H1 (cell line): ENCODE data around the gene RAB3C. TPM values are rescaled to one million over a fixed set of nuclear protein-coding genes. Genes with fewer than 3 reads are reported as not detected.

ENCODE experiments used
- CTCF ChIA-PET: fragments of 300-600 bp; sonication (Branson Sonifier 250); formaldehyde crosslinking; loops from one replicate; lab custom pipeline; 2021; ENCODE audit not compliant: partially characterized antibody; lab: Charles Lee
- POLR2A ChIA-PET: fragments of 300-600 bp; sonication (Branson Sonifier 250); formaldehyde crosslinking; loops from one replicate; lab custom pipeline; 2021; ENCODE audit warnings: inconsistent platforms; ENCODE audit not compliant: partially characterized antibody; lab: Charles Lee
- DNase-seq, 2 experiments: peaks; one replicate each; pipeline versions ENCODE4 v3.0.0 to v3.0.0-alpha.2; 2010 to 2022; ENCODE audit warnings: low spot score in 2 of 2, low read depth in 1 of 2, mixed read lengths in 1 of 2
- FAIRE-seq: peaks from 2 replicates; lab custom pipeline; 2011; peaks lifted over from hg19 to GRCh38; lab: Jason Lieb, UNC
- H2AFZ ChIP-seq: 2 replicates; pipeline ENCODE4 v1.8.1; 2012; ENCODE audit warnings: low read length, inconsistent platforms
- H2AK5ac ChIP-seq: 2 replicates; pipeline ENCODE4 v1.6.1; 2013; ENCODE audit warnings: low read depth, low read length
- H2BK120ac ChIP-seq: replicated peaks from 2 replicates; pipeline ENCODE3; 2013; ENCODE audit warnings: low read depth, low read length, inconsistent platforms
- H2BK12ac ChIP-seq: 2 replicates; pipeline ENCODE4 v1.6.1; 2013; ENCODE audit warnings: low read depth, low read length
- H2BK15ac ChIP-seq: 2 replicates; pipeline ENCODE4 v1.6.1; 2013; ENCODE audit warnings: low read length
- H2BK20ac ChIP-seq: 2 replicates; pipeline ENCODE4 v1.6.1; 2013; ENCODE audit warnings: low read length
- H2BK5ac ChIP-seq: 2 replicates; pipeline ENCODE4 v1.6.1; 2013; ENCODE audit warnings: low read depth, low read length
- H3K14ac ChIP-seq: 2 replicates; pipeline ENCODE4 v1.6.1; 2013; ENCODE audit warnings: inconsistent platforms; ENCODE audit not compliant: insufficient read length
- H3K18ac ChIP-seq: 2 replicates; pipeline ENCODE4 v1.6.1; 2013; ENCODE audit warnings: low read length; ENCODE audit errors: extremely low read depth
- H3K23ac ChIP-seq: 2 replicates; pipeline ENCODE4 v1.6.1; 2013; ENCODE audit warnings: inconsistent platforms; ENCODE audit not compliant: insufficient read length
- H3K23me2 ChIP-seq: 2 replicates; pipeline ENCODE4 v1.6.1; 2013; ENCODE audit warnings: low read depth, low read length
- H3K27ac ChIP-seq: 2 replicates; pipeline ENCODE4 v1.6.1; 2011; ENCODE audit warnings: low read depth, low read length, inconsistent platforms
- H3K27me3 ChIP-seq, 4 experiments: replicated peaks in 1 of 4; 1 replicate in 1 of 4; 2 replicates in 3 of 4; pipeline versions ENCODE4 v1.6.1 to v1.8.1; 2011 to 2013; ENCODE audit warnings: low read length in 3 of 4, mild to moderate bottlenecking in 3 of 4, inconsistent platforms in 2 of 4, mixed read lengths in 2 of 4, moderate library complexity in 1 of 4; ENCODE audit not compliant: control insufficient read depth in 3 of 4, insufficient read depth in 3 of 4; ENCODE audit errors: extremely low read depth in 1 of 4
- H3K36me3 ChIP-seq, 4 experiments: 2 replicates each; pipeline versions ENCODE4 v1.6.1 to v1.8.1; 2011 to 2013; ENCODE audit warnings: mild to moderate bottlenecking in 4 of 4, low read length in 3 of 4, moderate library complexity in 2 of 4, control low read depth in 1 of 4, inconsistent platforms in 1 of 4; ENCODE audit not compliant: insufficient read depth in 4 of 4, control insufficient read depth in 2 of 4
- H3K4ac ChIP-seq: replicated peaks from 2 replicates; pipeline ENCODE3; 2013; ENCODE audit warnings: low read length, low read depth, mixed read lengths, inconsistent platforms; ENCODE audit not compliant: insufficient read length
- H3K4me1 ChIP-seq, 4 experiments: replicated peaks in 1 of 4; 1 replicate in 1 of 4; 2 replicates in 3 of 4; pipeline versions ENCODE4 v1.6.1 to v1.8.1; 2011 to 2013; ENCODE audit warnings: low read length in 3 of 4, inconsistent platforms in 2 of 4, mixed read lengths in 1 of 4; ENCODE audit not compliant: insufficient read depth in 4 of 4, control insufficient read depth in 3 of 4
- H3K4me2 ChIP-seq, 2 experiments: 2 replicates each; pipeline versions ENCODE4 v1.6.1 to v1.8.1; 2011 to 2013; ENCODE audit warnings: low read depth in 2 of 2, low read length in 2 of 2, control low read depth in 1 of 2, inconsistent platforms in 1 of 2, mild to moderate bottlenecking in 1 of 2; ENCODE audit not compliant: insufficient read depth in 1 of 2
- H3K4me3 ChIP-seq, 4 experiments: fragments of 200-600, 300-600 bp in 1 of 4; sonication (generic), shearing (Covaris generic), sonication (Bioruptor Twin) in 1 of 4; 2 replicates each; pipeline versions ENCODE4 v1.5.1 to v1.8.1; 2011 to 2016; ENCODE audit warnings: low read length in 4 of 4, low read depth in 3 of 4, control low read depth in 2 of 4, inconsistent platforms in 2 of 4, mild to moderate bottlenecking in 2 of 4, mixed read lengths in 1 of 4, moderate library complexity in 1 of 4; ENCODE audit not compliant: insufficient read depth in 2 of 4; ENCODE audit errors: extremely low read depth in 1 of 4
- H3K56ac ChIP-seq: replicated peaks from 2 replicates; pipeline ENCODE3; 2013; ENCODE audit warnings: low read depth, mild to moderate bottlenecking, mixed read lengths, low read length, inconsistent platforms; ENCODE audit not compliant: insufficient read length
- H3K79me1 ChIP-seq: 2 replicates; pipeline ENCODE4 v1.6.1; 2013; ENCODE audit warnings: low read depth, low read length, control low read depth
- H3K79me2 ChIP-seq, 2 experiments: 2 replicates each; pipeline versions ENCODE4 v1.6.1 to v1.8.1; 2012 to 2013; ENCODE audit warnings: low read length in 2 of 2, mild to moderate bottlenecking in 2 of 2, inconsistent platforms in 1 of 2; ENCODE audit not compliant: insufficient read depth in 2 of 2, control insufficient read depth in 1 of 2
- H3K9ac ChIP-seq, 4 experiments: replicated peaks in 1 of 4; 1 replicate in 1 of 4; 2 replicates in 3 of 4; pipeline versions ENCODE4 v1.6.1 to v1.8.1; 2011 to 2013; ENCODE audit warnings: low read depth in 3 of 4, low read length in 3 of 4, control low read depth in 2 of 4, mild to moderate bottlenecking in 2 of 4, moderate library complexity in 2 of 4, inconsistent platforms in 1 of 4; ENCODE audit errors: extremely low read depth in 1 of 4
- H3K9me3 ChIP-seq, 2 experiments: 2 replicates each; pipeline versions ENCODE4 v1.6.1 to v1.8.1; 2012 to 2013; ENCODE audit warnings: mild to moderate bottlenecking in 2 of 2, moderate library complexity in 2 of 2, control low read depth in 1 of 2, inconsistent platforms in 1 of 2, low read depth in 1 of 2, low read length in 1 of 2, mixed read lengths in 1 of 2; ENCODE audit not compliant: insufficient read depth in 2 of 2
- H4K20me1 ChIP-seq, 2 experiments: replicated peaks in 1 of 2; 2 replicates each; pipeline versions ENCODE3 to v1.8.1; 2011 to 2013; ENCODE audit warnings: inconsistent platforms in 2 of 2, low read length in 2 of 2, mild to moderate bottlenecking in 1 of 2; ENCODE audit not compliant: insufficient read depth in 2 of 2, control insufficient read depth in 1 of 2
- H4K5ac ChIP-seq: 2 replicates; pipeline ENCODE4 v1.6.1; 2013; ENCODE audit warnings: low read length, low read depth, mixed read lengths, inconsistent platforms; ENCODE audit not compliant: insufficient read length
- H4K8ac ChIP-seq: 2 replicates; pipeline ENCODE4 v1.8.0; 2013; ENCODE audit warnings: mild to moderate bottlenecking, moderate library complexity, low read length, inconsistent platforms; ENCODE audit not compliant: insufficient read depth; ENCODE audit errors: extremely low read depth
- H4K91ac ChIP-seq: replicated peaks from 2 replicates; pipeline ENCODE3; 2013; ENCODE audit warnings: low read length, mixed read lengths, inconsistent platforms; ENCODE audit not compliant: insufficient read length
- BACH1 ChIP-seq: IDR thresholded peaks from 2 replicates; pipeline ENCODE4 v1.6.1; 2012; ENCODE audit warnings: low read length, improper control_type of control experiment
- CTBP2 ChIP-seq: IDR thresholded peaks from 2 replicates; pipeline ENCODE4 v1.7.0; 2011; ENCODE audit warnings: borderline replicate concordance, mild to moderate bottlenecking, moderate library complexity, mixed read lengths, low read length; ENCODE audit not compliant: insufficient read depth, insufficient read length
- GABPA ChIP-seq: IDR thresholded peaks from 2 replicates; pipeline ENCODE4 v1.6.1; 2011; ENCODE audit warnings: mild to moderate bottlenecking, low read length, moderate library complexity, borderline replicate concordance; ENCODE audit not compliant: insufficient read depth
- SP4 ChIP-seq: IDR thresholded peaks from 2 replicates; pipeline ENCODE4 v1.6.1; 2012; ENCODE audit warnings: low read length, inconsistent platforms
- SUZ12 ChIP-seq: fragments of 200-600 bp; sonication (generic); IDR thresholded peaks from 2 replicates; pipeline ENCODE4 v1.6.1; 2012; ENCODE audit warnings: mild to moderate bottlenecking, inconsistent platforms, low read length, moderate library complexity, mixed read lengths
- WGBS, 2 experiments: shearing (Covaris generic) in 1 of 2; methylation state at CpG; one replicate each; pipeline versions ENCODE4 v1.1.6 to v1.1.7; 2013 to 2015; ENCODE audit warnings: low lambda C conversion rate in 2 of 2, mixed read lengths in 2 of 2, inconsistent platforms in 1 of 2, low coverage in 1 of 2, missing lambda C conversion rate in 1 of 2; ENCODE audit not compliant: insufficient replicate concordance in 2 of 2, insufficient coverage in 1 of 2, insufficient read length in 1 of 2; ENCODE audit errors: extremely low coverage in 1 of 2, missing lambda C conversion rate in 1 of 2; 5-methylcytosine and 5-hydroxymethylcytosine counted together
- polyA plus RNA-seq, 7 experiments: library from polyadenylated mRNA; depleted of rRNA in 3 of 7; stranded (reverse) in 5 of 7; unstranded in 2 of 7; fragments of >200 nt in 5 of 7; fragments of 200-250 nt in 2 of 7; gene quantifications; 1 replicate in 5 of 7; 2 replicates in 1 of 7; 4 replicates in 1 of 7; pipeline versions ENCODE4 v1.2.1 to v1.2.3, GENCODE V29; 2011 to 2013; ENCODE audit warnings: missing spikeins in 2 of 7, mixed read lengths in 2 of 7
- total RNA-seq: library from RNA; stranded (reverse); fragmentation: NEBNext Ultra II Directional; extraction: Animal tissue kit (Norgen Biotek cat#: 25700); gene quantifications from 2 replicates; pipeline ENCODE4 v1.2.1, GENCODE V29; 2021

RAB3C gene
- total and polyA plus RNA-seq, 2 of the 8 experiments (the other 6 are each of a cell fraction or from before 2014, with no cell fraction given) = 14.7 to 18.3 TPM

DNA sequence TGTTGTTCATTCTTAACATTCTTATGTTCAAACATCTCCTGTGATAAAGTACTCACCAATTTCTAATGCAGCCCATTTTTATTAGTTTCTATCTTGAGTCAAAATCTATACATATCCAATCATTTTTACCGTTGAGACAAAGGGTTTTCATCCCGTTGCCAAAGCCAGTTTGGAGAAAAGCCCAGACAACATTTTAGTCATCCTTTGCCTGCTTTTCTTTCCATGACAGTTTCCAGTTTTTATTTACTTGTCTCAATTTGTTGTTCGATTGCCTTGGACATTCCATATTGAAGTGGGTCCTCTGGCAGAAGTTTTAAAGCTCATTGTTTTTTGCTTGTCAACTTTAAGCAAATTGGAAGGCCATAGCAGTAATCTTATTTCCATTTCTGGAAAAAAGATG is 123.9 kb downstream of the RAB3C start:
- no peaks in the 10 kb centered on the region for H3K36me3 ChIP-seq
- no peak overlapping the region for H3K23ac ChIP-seq
- no peak overlapping the region for H3K9ac ChIP-seq
- no peak overlapping the region for H3K4me3 ChIP-seq
- H3K18ac ChIP-seq = no peak overlapping the region
- no peak overlapping the region for H4K5ac ChIP-seq
- 91% methylated on average over 3 of the region's 3 CpGs; no CpG with 5 or more reads in 1 of the 2 experiments for WGBS, 2 experiments
- H3K4me1 ChIP-seq = no peaks in the 10 kb centered on the region
- peaks cover 0 to 2% (median 0%) of the 10 kb centered on the region in 4 experiments; a peak in 1 of 7 replicates for H3K27me3 ChIP-seq
- no peak overlapping the region for H3K27ac ChIP-seq
- H3K14ac ChIP-seq = no peak overlapping the region
- H3K4ac ChIP-seq = no peak overlapping the region
- H2BK12ac ChIP-seq = no peak overlapping the region
- H3K9me3 ChIP-seq = no peaks in the 10 kb centered on the region
- ChIA-PET POLR2A (no interaction called here), CTCF (no interaction called here)
- no peak overlapping the region for H2BK120ac ChIP-seq
- no peaks in the 10 kb centered on the region for H4K20me1 ChIP-seq
- DNase-seq (no peak), FAIRE-seq (no peak)
- H4K8ac ChIP-seq = no peak overlapping the region
- no peak overlapping the region for H2AK5ac ChIP-seq
- H2AFZ ChIP-seq = no peak overlapping the region
- H3K56ac ChIP-seq = no peak overlapping the region
- H3K23me2 ChIP-seq = no peaks in the 10 kb centered on the region
- no peak overlapping the region for H4K91ac ChIP-seq
- no peak overlapping the region for H3K4me2 ChIP-seq
- no peaks in the 10 kb centered on the region for H3K79me1 ChIP-seq
- no peak overlapping the region for H2BK5ac ChIP-seq
- no peak for TF ChIP-seq SUZ12
- no peak for TF ChIP-seq CTBP2
- TF ChIP-seq SP4 = no peak
- no peak for TF ChIP-seq BACH1
- no peak for TF ChIP-seq GABPA
- no peak overlapping the region for H2BK15ac ChIP-seq
- no peaks in the 10 kb centered on the region for H3K79me2 ChIP-seq
- H2BK20ac ChIP-seq = no peak overlapping the region
